ENCODE measurements around the gene MYO9B. TPM values are rescaled to one million over a fixed set of nuclear protein-coding genes. Genes with fewer than 3 reads are reported as not detected.

Gene MYO9B
- total RNA-seq, 1 experiment from 2014 or later: 85.4 TPM

GRCh38 chr19:17195106-17195505, 119.5 kb downstream of the MYO9B start:
- H3K4me1 ChIP-seq (ENCODE audit: insufficient read depth, low read length, poor library complexity, severe bottlenecking): no peaks in the 10 kb centered on the region
- TF ChIP-seq, protein P1, sequence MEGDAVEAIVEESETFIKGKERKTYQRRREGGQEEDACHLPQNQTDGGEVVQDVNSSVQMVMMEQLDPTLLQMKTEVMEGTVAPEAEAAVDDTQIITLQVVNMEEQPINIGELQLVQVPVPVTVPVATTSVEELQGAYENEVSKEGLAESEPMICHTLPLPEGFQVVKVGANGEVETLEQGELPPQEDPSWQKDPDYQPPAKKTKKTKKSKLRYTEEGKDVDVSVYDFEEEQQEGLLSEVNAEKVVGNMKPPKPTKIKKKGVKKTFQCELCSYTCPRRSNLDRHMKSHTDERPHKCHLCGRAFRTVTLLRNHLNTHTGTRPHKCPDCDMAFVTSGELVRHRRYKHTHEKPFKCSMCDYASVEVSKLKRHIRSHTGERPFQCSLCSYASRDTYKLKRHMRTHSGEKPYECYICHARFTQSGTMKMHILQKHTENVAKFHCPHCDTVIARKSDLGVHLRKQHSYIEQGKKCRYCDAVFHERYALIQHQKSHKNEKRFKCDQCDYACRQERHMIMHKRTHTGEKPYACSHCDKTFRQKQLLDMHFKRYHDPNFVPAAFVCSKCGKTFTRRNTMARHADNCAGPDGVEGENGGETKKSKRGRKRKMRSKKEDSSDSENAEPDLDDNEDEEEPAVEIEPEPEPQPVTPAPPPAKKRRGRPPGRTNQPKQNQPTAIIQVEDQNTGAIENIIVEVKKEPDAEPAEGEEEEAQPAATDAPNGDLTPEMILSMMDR (conservative IDR thresholded peaks at IDR 0.05; ENCODE audit: low read depth, low read length): no peak
- no peak for TF ChIP-seq EZH2 (IDR thresholded peaks at IDR 0.05; ENCODE audit: borderline replicate concordance, low read depth, low read length, poor library complexity, severe bottlenecking)
- no TSS peak for BruUV-seq (replicated peaks)
- CTCF ChIA-PET: no interaction called here
- POLR2A ChIA-PET (ENCODE audit: low non-redundant PET): no interaction called here
- no peaks in the 10 kb centered on the region for H3K27me3 ChIP-seq (replicated peaks; ENCODE audit: insufficient read depth, low read depth, low read length, poor library complexity)
- intact Hi-C loops (cut with micrococcal nuclease; ENCODE audit: unreplicated experiment): no loop called here
- H3K9me3 ChIP-seq (ENCODE audit: low read depth, low read length, poor library complexity, severe bottlenecking): no peaks in the 10 kb centered on the region
- H3K4me3 ChIP-seq (ENCODE audit: low read depth, low read length, poor library complexity, severe bottlenecking): no peak overlapping the region
- no peak overlapping the region for H3K27ac ChIP-seq (ENCODE audit: low read depth, low read length, poor library complexity, severe bottlenecking)
- peaks cover 22% of the 10 kb centered on the region for H3K36me3 ChIP-seq (ENCODE audit: insufficient read depth, low read length, poor library complexity, severe bottlenecking)
- DNase-seq (ENCODE audit: low spot score): no peak

GRCh38 chr19:17196610-17197009, 121.0 kb downstream of the MYO9B start:
- TF ChIP-seq, protein P1 (conservative IDR thresholded peaks at IDR 0.05; ENCODE audit: low read depth, low read length): no peak
- no peak for TF ChIP-seq EZH2 (IDR thresholded peaks at IDR 0.05; ENCODE audit: borderline replicate concordance, low read depth, low read length, poor library complexity, severe bottlenecking)
- ChIA-PET POLR2A (ENCODE audit: low non-redundant PET) (no interaction called here), CTCF (no interaction called here)
- no peak for DNase-seq (ENCODE audit: low spot score)
- Histone ChIP-seq H3K4me3 (ENCODE audit: low read depth, low read length, poor library complexity, severe bottlenecking) (no peak overlapping the region), H3K27me3 (replicated peaks; ENCODE audit: insufficient read depth, low read depth, low read length, poor library complexity) (no peaks in the 10 kb centered on the region), H3K36me3 (ENCODE audit: insufficient read depth, low read length, poor library complexity, severe bottlenecking) (peaks cover 26% of the 10 kb centered on the region), H3K27ac (ENCODE audit: low read depth, low read length, poor library complexity, severe bottlenecking) (no peak overlapping the region), H3K9me3 (ENCODE audit: low read depth, low read length, poor library complexity, severe bottlenecking) (no peaks in the 10 kb centered on the region), H3K4me1 (ENCODE audit: insufficient read depth, low read length, poor library complexity, severe bottlenecking) (no peaks in the 10 kb centered on the region)
- intact Hi-C loops (cut with micrococcal nuclease; ENCODE audit: unreplicated experiment): no loop called here
- BruUV-seq (replicated peaks): no TSS peak

DNA sequence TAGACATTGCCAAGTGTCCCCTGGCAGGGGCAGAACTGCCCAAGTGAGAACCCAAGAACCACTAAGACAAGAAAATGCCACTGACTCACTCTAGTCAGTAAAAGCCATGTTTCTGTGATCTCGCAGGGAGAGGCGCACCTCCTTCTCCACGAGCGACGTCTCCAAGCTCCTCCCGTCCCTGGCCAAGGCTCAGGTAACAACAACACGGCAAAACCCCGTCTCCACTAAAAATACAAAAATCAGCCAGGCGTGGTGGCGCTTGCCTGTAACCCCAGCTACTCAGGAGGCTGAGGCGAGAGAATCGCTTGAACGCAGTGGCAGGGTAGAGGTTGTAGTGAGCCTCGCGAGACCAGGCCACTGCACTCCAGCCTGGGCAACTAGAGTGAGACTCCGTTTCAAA, 122.1 kb downstream of the MYO9B start:
- no peaks in the 10 kb centered on the region for H3K4me1 ChIP-seq (ENCODE audit: insufficient read depth, low read length, poor library complexity, severe bottlenecking)
- H3K27me3 ChIP-seq (replicated peaks; ENCODE audit: insufficient read depth, low read depth, low read length, poor library complexity): no peaks in the 10 kb centered on the region
- H3K4me3 ChIP-seq (ENCODE audit: low read depth, low read length, poor library complexity, severe bottlenecking): no peak overlapping the region
- TF ChIP-seq, protein P1 (conservative IDR thresholded peaks at IDR 0.05; ENCODE audit: low read depth, low read length): no peak
- no peak for TF ChIP-seq EZH2 (IDR thresholded peaks at IDR 0.05; ENCODE audit: borderline replicate concordance, low read depth, low read length, poor library complexity, severe bottlenecking)
- peaks cover 37% of the 10 kb centered on the region for H3K36me3 ChIP-seq (ENCODE audit: insufficient read depth, low read length, poor library complexity, severe bottlenecking)
- no peak overlapping the region for H3K27ac ChIP-seq (ENCODE audit: low read depth, low read length, poor library complexity, severe bottlenecking)
- intact Hi-C loops (cut with micrococcal nuclease; ENCODE audit: unreplicated experiment): no loop called here
- H3K9me3 ChIP-seq (ENCODE audit: low read depth, low read length, poor library complexity, severe bottlenecking): no peaks in the 10 kb centered on the region
- POLR2A ChIA-PET (ENCODE audit: low non-redundant PET): no interaction called here
- DNase-seq (ENCODE audit: low spot score): no peak
- BruUV-seq (replicated peaks): no TSS peak
- CTCF ChIA-PET: no interaction called here

All from A673 (cell line).